NCI-H2107 treated with DMSO at 0.1 percent for 48 hours (cell line): ENCODE measurements around the gene MLH3.

ENCODE experiments used
- DNase-seq: peaks from one replicate; lab custom pipeline; 2025; ENCODE audit not compliant: unreplicated experiment; lab: John Stamatoyannopoulos, UW

The MLH3 gene

GRCh38 chr14:74973003-74973653, 78.1 kb downstream of the MLH3 start:
- DNase-seq, result no peak

GRCh38 chr14:74968811-74969210, 82.5 kb downstream of the MLH3 start:
- DNase-seq, result no peak

- DNase-seq, result no peak
Measured at GRCh38 chr14:74965486-74966153, 85.6 kb downstream of the MLH3 start.

GRCh38 chr14:74964787-74965485, 86.3 kb downstream of the MLH3 start:
- DNase-seq, result no peak
